CD4-positive, alpha-beta T cell treated with Interleukin-12 subunit alpha and Interleukin-12 subunit beta, for 1 hour (primary cell): Measurements from ENCODE around the gene CEP63.

ENCODE experiments used
- DNase-seq: peaks from one replicate; pipeline ENCODE4 v3.0.0-alpha.2; 2020

Gene CEP63

DNA sequence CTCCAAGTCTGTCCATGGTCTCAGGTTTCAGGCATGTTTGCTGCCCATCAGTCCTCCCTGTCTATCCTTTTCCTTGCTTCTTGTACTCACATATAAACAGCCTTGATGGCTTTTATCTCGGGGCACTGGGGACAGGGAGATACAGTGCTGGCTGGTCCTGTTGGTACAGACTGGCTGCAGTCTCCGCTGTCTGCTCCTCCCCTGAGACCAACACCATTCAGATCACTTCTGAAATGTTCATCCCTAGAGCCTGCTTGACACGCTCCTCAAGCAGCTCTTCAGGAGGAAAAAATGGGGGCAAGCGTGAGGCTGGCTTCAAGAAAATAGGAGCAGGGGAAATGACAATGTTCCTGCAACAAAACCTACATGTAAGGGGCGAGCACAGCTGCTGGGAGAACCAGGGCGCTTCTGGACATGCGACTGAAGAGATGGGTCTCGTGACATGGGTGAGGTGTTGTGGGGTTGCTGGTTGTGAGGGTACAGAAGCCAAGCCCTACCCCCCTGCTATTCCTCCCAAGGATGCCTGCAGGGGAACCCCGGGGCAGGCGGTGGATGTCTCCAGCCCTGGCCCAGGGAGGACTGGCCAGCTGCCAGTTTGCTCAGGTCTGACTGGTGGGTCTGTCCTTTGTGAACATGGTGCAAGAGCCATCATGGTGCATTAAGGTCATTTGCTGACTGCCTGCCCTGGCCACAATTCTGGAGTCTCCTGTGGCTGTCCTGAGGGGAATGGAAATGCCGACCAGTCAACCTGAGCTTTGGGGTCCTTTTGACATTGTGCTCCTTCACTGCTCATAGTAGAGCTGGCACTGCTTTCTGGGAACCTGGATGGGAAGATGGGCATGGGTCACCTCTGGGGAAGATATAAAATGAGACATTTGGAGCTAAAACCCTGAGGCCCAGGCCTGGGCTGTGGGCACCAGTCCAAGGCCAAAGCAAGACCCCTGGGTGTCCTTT lies 124.9 kb downstream of the CEP63 start:
- no peak for DNase-seq

DNA sequence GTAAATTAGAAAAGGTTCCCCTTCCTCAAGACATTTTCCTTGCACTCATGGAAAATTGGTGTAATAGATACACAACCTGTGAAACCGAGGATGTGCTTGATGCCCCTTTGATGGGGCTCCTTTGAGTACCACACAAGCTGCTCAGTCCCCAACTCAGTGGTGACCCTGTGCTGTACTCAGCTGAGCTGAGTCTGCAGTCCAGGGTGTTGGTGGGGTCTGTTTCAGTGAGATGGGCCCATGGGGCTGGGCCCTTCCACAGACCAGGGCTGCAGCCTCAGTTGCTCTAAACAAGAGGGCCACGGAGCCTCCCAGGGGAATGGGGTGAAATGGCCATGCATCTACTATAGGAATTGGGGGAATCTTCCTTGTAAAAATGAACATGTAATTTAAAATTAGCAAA lies 125.7 kb downstream of the CEP63 start:
- DNase-seq: no peak

DNA sequence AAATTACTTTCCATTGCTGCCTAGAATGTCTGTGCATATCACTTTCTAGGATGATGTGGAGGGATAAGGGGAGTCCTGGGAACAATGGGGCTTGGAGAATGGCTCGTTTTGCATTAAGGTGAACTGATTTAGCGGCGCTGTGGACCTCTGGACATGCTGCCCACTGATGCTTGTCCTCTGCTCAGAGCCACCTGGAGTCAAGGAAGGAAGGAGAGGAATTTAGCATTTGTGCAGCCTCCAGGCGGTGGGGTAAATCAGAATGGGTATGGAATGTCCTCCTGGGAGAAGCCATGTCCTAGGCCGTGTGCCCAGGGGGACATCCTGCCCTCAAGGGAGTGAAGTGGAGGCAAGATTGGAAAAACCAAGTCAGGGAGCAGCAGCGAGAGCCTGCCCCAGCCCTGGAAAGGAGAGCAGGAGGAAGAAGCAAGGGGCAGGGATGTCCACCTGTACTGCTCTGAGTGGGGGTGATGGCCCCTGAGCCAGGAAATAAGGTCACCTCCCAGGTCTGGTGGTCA lies 127.2 kb downstream of the CEP63 start:
- no peak for DNase-seq

DNA sequence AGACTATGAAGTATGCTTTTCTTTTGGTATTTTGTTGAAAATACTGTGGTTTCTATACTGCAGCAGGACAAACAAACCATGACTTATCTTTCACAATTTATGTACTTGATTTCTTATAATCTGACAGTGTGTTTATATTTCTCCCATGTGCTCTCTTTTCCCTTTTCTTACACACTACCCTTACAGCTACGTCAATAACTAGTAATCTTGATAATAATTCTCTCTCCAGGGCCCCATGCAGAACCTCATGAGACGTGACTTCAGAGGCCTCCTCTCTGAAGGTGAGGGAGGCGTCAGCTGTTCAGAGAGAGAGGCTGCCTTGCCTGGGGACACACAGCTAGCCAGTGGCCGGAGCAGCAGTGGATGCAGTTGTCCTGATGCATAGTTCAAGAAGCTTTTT lies 129.1 kb downstream of the CEP63 start:
- no peak for DNase-seq

DNA sequence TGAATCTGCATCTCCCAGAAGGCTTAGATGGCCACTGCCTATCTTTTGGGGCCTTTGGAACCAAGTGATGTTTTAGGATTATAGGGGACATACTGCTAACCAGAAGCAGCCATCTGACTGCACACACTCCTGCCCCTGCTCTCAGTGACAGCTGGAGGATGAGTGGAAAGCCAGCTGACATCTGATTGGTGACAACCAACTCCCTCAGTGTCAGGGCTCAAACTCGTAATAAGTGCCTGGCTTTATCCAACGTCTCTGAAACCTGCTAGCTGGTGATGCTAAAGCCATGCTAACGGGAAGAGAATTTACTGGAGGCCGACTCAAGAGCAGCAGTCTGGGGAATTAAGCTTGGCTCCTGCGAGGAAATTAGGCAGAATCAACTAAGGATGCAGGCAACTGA lies 129.9 kb downstream of the CEP63 start:
- no peak for DNase-seq

DNA sequence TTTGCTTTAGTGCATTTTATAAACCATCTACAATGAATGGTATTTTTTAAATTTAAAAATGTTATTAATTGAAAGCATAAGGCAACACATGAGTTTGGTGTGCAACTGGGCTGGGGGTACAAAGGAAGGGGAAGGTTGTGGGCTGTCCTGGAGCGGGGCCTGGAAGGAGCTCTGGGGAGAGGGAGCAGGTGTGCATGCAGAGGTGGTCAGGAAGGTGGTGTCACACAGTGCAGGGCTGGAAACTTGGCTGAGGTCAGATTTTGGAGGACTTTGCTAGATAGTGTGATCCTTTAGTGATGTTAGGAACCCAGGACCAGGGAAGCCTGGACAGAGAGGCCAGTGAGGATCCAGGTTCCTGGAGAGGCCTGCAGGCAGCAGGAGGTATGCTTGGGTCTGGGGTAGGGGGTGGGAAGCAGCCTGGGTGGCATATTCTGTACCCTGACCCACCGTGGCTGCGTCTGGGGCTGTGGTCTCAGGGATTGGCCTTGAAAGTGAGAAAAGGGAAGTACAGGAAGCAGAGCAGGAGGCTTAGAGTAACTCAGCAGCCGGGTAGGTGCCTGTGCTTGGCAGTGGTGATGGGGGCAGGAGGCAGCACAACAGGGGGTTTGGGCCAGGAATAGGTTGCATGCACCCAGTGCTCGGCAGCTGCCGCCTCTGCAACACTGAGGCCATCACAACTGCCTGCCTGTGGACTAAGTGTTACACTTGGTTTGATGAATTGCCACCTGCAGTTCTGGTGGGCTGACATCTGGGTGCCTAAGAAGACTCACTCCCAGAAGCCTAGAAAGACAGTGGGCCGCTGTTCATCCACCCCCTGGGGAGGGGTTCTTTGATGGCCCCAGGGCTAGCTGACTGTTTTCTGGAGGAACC lies 132.0 kb downstream of the CEP63 start:
- DNase-seq: no peak

DNA sequence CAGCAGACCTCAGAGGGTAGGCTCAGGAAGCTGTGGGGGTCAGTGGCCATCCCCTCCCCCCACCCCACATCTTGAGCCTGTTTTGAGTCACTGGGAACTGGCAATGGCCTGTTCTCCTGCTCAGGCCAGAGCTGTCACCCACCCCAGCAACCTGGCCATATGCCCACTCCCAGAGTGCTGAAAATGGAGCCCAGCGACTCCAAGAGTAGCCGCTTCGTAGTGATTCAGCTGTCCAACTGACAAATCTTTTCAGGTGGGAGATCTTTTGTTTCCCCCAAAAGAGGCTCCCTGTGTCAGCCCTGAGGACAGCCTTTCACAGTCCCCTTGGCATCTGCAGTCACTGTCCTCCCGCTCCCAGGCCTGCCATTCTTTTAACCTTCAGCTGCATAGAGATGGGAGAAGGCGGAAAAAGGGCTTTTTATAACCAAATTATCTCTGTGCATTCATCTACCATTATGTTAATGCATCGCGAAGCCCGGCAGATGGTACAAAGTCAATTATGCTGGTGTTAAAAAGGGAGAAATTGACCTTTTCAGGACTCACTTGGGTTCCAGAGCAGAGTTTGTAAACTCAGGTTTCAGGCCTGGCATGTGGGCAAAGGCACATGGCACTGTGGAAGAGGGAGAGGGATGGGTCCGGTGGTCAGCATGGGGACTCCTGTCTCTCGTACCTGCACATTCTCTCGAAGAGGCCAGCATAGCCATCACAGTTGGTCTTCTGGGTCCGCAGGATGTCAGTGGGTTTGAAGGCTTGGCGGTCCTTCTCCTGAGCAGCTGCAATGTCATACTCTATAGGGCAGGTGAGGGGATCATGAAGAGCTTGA lies 132.8 kb downstream of the CEP63 start:
- no peak for DNase-seq

DNA sequence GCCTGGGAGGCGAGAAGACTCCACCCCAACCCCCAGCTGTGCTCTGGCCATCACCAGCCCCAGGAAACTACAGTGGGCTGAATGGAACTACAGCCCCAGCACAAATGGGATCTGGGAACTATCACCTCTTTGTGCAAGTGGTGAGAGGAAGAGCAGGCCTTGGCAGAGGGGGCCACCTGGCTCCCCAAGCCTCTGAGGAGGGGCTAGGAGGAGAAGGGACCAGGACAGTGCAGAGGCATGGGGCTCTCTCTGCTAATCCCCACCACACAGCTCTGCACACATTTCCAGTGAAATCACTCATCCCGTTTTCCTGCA lies 133.4 kb downstream of the CEP63 start:
- DNase-seq: no peak

DNA sequence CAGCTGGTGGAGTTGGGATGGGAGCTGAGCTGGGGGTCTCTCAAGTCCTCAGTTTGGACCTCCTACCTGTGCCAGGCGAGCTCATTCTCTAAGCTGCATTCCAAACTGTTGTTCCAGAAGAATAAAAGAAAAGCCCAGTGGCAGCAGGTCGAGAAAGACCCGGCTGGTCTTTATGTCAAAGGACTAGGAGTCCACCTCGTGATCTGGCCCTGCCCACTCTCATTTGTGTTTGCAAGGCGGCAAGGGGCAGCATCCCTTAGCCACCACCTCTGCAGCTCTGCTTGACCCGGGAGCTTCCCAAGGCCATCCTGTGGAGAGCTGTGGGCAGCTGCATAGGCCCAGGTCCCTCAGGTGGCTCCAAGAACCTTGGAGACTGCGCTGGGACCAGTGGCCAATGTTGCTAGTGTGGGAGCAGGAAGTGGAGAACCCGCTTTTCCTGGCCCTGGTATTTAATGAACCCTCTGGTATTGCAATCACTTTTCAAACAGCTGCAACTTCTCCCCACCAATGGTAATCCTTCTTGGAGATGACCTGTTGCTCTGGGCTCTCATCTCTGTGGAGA lies 134.1 kb downstream of the CEP63 start:
- DNase-seq: no peak

DNA sequence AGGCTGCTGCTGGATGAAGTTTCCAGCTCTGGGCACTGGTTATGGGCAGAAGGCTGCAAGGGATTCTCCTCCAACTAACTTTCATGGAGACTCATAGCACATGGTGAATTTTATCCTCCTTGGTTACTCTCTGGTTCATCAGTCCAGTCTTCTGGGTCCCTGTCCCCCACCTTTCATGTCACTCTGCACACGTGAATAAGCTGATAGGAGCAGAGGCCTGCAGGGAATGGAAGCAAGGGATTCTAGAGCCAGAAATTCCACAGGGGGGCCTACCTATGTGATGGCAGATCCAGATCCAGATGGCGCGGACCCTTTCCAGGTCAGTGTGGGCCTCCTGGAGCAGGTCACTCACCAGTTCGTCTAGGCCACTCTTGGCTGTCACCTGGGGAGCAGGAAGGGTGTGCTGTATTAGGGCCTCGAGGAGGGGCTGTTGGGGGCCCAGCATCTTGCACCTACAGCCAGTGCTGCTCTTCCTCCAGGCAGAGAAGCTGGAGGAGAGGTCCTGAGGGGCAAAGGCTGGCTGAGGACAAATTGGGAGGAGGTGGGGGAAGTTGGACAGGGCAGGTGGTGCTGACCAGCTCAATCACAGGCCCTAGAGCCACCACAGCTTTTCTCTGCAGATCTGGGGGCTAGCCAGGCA lies 134.7 kb downstream of the CEP63 start:
- no peak for DNase-seq

DNA sequence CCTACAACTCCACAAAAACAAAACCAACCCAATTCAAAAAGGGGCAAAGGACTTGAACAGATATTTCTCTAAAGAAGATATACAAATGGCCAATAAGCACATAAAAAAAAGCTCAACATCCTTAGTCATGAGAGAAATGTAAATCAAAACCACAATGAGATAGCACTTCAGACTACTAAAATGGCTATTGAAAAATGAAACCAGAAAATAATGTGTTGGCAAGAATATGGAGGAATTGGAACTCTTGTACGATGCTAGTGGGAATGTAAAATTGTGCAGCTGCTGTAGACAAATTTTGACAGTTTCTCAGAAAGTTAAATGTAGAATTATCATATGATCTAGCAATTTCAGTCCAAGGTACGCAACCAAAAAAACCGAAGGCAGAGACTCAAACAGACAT lies 136.0 kb downstream of the CEP63 start:
- no peak for DNase-seq

DNA sequence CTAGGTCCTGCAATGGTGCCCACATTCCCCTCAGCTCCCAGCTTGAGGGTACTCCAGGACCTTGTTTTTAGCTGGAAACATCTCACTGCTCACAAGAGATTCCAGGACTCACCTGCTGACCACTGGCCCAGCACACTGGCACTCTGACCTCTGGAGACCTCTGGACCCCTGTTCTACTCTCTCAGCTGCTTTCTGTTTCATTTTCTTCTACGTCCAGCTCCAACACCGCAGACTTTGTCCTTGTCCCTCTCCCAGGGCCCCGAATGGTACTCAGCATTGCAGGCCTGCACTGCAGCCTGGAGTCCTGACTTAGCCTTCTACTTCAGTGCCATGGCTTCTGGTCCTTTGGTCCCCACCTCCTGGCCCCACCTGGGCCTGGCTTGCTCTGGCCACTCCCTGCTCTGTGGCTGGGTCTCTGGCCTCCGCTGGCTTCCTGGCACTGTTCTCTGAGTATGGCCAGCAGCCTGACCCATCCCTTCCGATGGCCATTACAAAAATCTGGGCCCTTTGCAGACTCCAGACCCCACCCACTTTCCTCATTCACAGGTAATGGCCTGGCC lies 137.0 kb downstream of the CEP63 start:
- no peak for DNase-seq

DNA sequence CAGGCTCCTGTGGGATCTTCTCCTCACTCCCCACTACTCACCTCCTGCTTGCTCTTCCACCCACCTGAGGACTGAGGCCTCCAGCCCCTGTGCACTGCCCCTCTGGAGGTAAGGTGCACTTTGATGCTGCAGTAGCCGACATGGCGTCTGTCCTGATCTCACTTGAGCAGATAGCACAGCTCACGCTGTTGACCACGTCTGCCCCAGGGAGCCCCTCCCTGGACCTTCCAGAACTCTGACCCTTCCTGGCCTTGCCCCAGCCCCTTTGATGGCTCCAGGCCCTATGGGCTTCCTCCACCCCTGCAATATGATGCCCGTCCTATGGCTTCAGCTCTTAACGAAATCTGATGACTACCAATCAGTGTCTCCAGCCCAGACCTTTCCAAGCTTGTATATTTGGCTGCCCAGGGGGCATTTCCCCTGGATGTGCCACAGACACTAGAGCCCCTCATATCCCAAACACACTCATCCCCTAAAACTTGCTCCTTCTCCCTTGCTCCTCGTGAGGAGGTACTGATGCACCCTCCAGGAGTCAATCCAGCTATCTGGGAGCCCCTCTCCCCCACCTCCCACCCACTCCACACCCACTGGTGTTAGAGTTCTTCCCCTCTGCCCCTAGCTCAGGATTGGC lies 137.9 kb downstream of the CEP63 start:
- no peak for DNase-seq
